A549 (cell line): ENCODE data around the gene MAP3K4. TPM values are rescaled to one million over a fixed set of nuclear protein-coding genes. Genes with fewer than 3 reads are reported as not detected.

ENCODE experiments used
- ATAC-seq, 2 experiments: fragments of 200-7000 bp in 1 of 2; fragments of >200 bp in 1 of 2; cut with Nextera tagmentation in 1 of 2; cut with Tn5 transposase in 1 of 2; 3 replicates each; pipeline versions ENCODE4 v1.8.0 to v1.9.1; 2018 to 2020; ENCODE audit warnings: mild to moderate bottlenecking in 1 of 2, moderate library complexity in 1 of 2
- CTCF ChIA-PET: fragments of 300-600 bp; sonication (Branson Sonifier 250); formaldehyde crosslinking; extraction: SDS; loops from one replicate; lab custom pipeline; 2021; ENCODE audit warnings: antibody characterized with exemption, inconsistent platforms; lab: Yijun Ruan, JAX
- POLR2A ChIA-PET: fragments of 350-600 bp; formaldehyde crosslinking; extraction: SDS; loops from one replicate; lab custom pipeline; 2021; ENCODE audit warnings: antibody characterized with exemption, inconsistent platforms; lab: Yijun Ruan, JAX
- DNase-seq, 2 experiments: peaks; one replicate each; pipeline versions ENCODE4 v3.0.0 to v3.0.0-alpha.2; 2011 to 2016; ENCODE audit warnings: low read depth in 1 of 2, low spot score in 1 of 2
- FAIRE-seq: peaks from 2 replicates; lab custom pipeline; 2011; peaks lifted over from hg19 to GRCh38; lab: Jason Lieb, UNC
- H3K27ac ChIP-seq, 2 experiments: fragments of >200 bp; sonication (Bioruptor Twin); formaldehyde crosslinking; 3 replicates each; pipeline ENCODE4 v1.5.1; 2016 to 2017
- H3K4me1 ChIP-seq: fragments of >200 bp; sonication (Bioruptor Twin); formaldehyde crosslinking; 3 replicates; pipeline ENCODE4 v1.6.1; 2016
- H3K4me2 ChIP-seq: fragments of >200 bp; sonication (Bioruptor Twin); formaldehyde crosslinking; 3 replicates; pipeline ENCODE4 v1.6.1; 2016
- H3K4me3 ChIP-seq: fragments of >200 bp; sonication (Bioruptor Twin); formaldehyde crosslinking; 3 replicates; pipeline ENCODE4 v1.5.1; 2016
- H3K9me3 ChIP-seq: fragments of >200 bp; sonication (Bioruptor Twin); formaldehyde crosslinking; 3 replicates; pipeline ENCODE4 v1.6.1; 2016
- CBX2 ChIP-seq: fragments of 200-600 bp; sonication (generic); IDR thresholded peaks from 2 replicates; pipeline ENCODE4 v1.6.1; 2016; ENCODE audit warnings: low read depth, mild to moderate bottlenecking, borderline replicate concordance
- CBX8 ChIP-seq: fragments of 200-600 bp; sonication (generic); IDR thresholded peaks from 2 replicates; pipeline ENCODE4 v1.6.1; 2016
- CTCF ChIP-seq: fragments of >200 bp; sonication (Bioruptor Twin); formaldehyde crosslinking; IDR thresholded peaks from 3 replicates; pipeline ENCODE4 v1.5.1; 2016
- E2F6 ChIP-seq: IDR thresholded peaks from 2 replicates; pipeline ENCODE4 v1.6.1; 2012; ENCODE audit warnings: low read depth, borderline replicate concordance
- EHF ChIP-seq: fragments of 250-450 bp; sonication (Bioruptor Pico); IDR thresholded peaks from 2 replicates; pipeline ENCODE4 v1.5.0; 2020; ENCODE audit warnings: mild to moderate bottlenecking
- ELK1 ChIP-seq: fragments of 150-350 bp; IDR thresholded peaks from 2 replicates; pipeline ENCODE4 v1.6.1; 2014; ENCODE audit warnings: low read depth, mild to moderate bottlenecking, low read length
- FOSB ChIP-seq: fragments of 250-450 bp; sonication (Bioruptor Pico); IDR thresholded peaks from 2 replicates; pipeline ENCODE4 v1.5.0; 2020; ENCODE audit warnings: mild to moderate bottlenecking, moderate library complexity
- HDAC2 ChIP-seq: fragments of 200-600 bp; sonication (generic); IDR thresholded peaks from 2 replicates; pipeline ENCODE4 v1.6.1; 2016
- HEYL ChIP-seq: fragments of 250-450 bp; sonication (Bioruptor Pico); IDR thresholded peaks from 2 replicates; pipeline ENCODE4 v1.8.0; 2021; ENCODE audit warnings: mild to moderate bottlenecking, moderate library complexity
- HMGXB4 ChIP-seq: fragments of 250-450 bp; sonication (Bioruptor Pico); IDR thresholded peaks from 2 replicates; pipeline ENCODE4 v1.5.0; 2021; ENCODE audit warnings: mild to moderate bottlenecking, moderate library complexity, borderline replicate concordance
- HOXA7 ChIP-seq: fragments of 250-450 bp; sonication (Bioruptor Pico); IDR thresholded peaks from 2 replicates; pipeline ENCODE4 v1.5.0; 2020; ENCODE audit warnings: mild to moderate bottlenecking, moderate library complexity
- HOXB13 ChIP-seq: fragments of 250-450 bp; sonication (Bioruptor Pico); IDR thresholded peaks from 2 replicates; pipeline ENCODE4 v1.5.0; 2020; ENCODE audit warnings: low read depth, mild to moderate bottlenecking, moderate library complexity
- HOXB5 ChIP-seq: fragments of 250-450 bp; sonication (Bioruptor Pico); IDR thresholded peaks from 2 replicates; pipeline ENCODE4 v1.5.0; 2020; ENCODE audit warnings: mild to moderate bottlenecking, moderate library complexity
- MAX ChIP-seq: IDR thresholded peaks from 2 replicates; pipeline ENCODE4 v1.6.1; 2012
- MAZ ChIP-seq: fragments of 150-350 bp; IDR thresholded peaks from 2 replicates; pipeline ENCODE4 v1.6.1; 2014; ENCODE audit warnings: antibody characterized with exemption, low read depth, low read length, borderline replicate concordance
- PHF8 ChIP-seq: fragments of 200-600 bp; sonication (generic); IDR thresholded peaks from 2 replicates; pipeline ENCODE4 v1.6.1; 2016; ENCODE audit warnings: low read depth, mild to moderate bottlenecking, antibody characterized with exemption, moderate library complexity, borderline replicate concordance
- POLR2A ChIP-seq: IDR thresholded peaks from 2 replicates; pipeline ENCODE4 v1.6.1; 2012; ENCODE audit warnings: mild to moderate bottlenecking, low read length
- POLR2AphosphoS2 ChIP-seq: conservative IDR thresholded peaks from 2 replicates; pipeline ENCODE4 v1.6.1; 2012; ENCODE audit warnings: low read length, improper control_type of control experiment, inconsistent platforms
- RCOR1 ChIP-seq: fragments of 150-350 bp; IDR thresholded peaks from 2 replicates; pipeline ENCODE4 v1.6.1; 2014; ENCODE audit warnings: antibody characterized with exemption, low read length, low read depth
- RFX5 ChIP-seq: fragments of 450-650 bp; IDR thresholded peaks from 2 replicates; pipeline ENCODE4 v1.7.1; 2014; ENCODE audit warnings: antibody characterized with exemption, mild to moderate bottlenecking, moderate library complexity
- TFCP2L1 ChIP-seq: fragments of 250-450 bp; sonication (Bioruptor Pico); IDR thresholded peaks from 2 replicates; pipeline ENCODE4 v1.5.0; 2021; ENCODE audit warnings: mild to moderate bottlenecking
- ZC3H11A ChIP-seq: fragments of 450-650 bp; IDR thresholded peaks from 2 replicates; pipeline ENCODE4 v1.6.1; 2014; ENCODE audit warnings: antibody characterized with exemption, mild to moderate bottlenecking
- WGBS: methylation state at CpG from one replicate; pipeline ENCODE4 v1.1.6; 2017; ENCODE audit errors: missing lambda C conversion rate; 5-methylcytosine and 5-hydroxymethylcytosine counted together
- polyA plus RNA-seq, 4 experiments: library from polyadenylated mRNA; depleted of rRNA in 3 of 4; stranded (reverse); fragments of >200 nt; fragmentation: RNase III in 1 of 4; extraction: RNeasy Plus Mini Kit Qiagen cat#74134 plus additional on column Dnase treatment in 1 of 4; gene quantifications; 2 replicates in 3 of 4; 3 replicates in 1 of 4; pipeline ENCODE4 v1.2.3, GENCODE V29; 2011 to 2017
- TF ChIP-seq, protein P1 (sequence below): fragments of 250-450 bp; sonication (Bioruptor Pico); IDR thresholded peaks from 2 replicates; pipeline ENCODE4 v1.5.0; 2020; ENCODE audit warnings: low read depth, mild to moderate bottlenecking, moderate library complexity
- TF ChIP-seq, protein P2 (sequence below): fragments of 200-600 bp; sonication (generic); IDR thresholded peaks from 2 replicates; pipeline ENCODE4 v1.6.1; 2016; ENCODE audit warnings: antibody characterized with exemption, mild to moderate bottlenecking, moderate library complexity

The MAP3K4 gene
- polyA plus RNA-seq, 2 of the 4 experiments (the other 2 are of a cell fraction): 7.3 to 13.4 TPM

GRCh38 chr6:161137320-161137719 lies 145.8 kb downstream of the MAP3K4 start:
- no peak overlapping the region for H3K27ac ChIP-seq
- WGBS: 90% methylated on average over 11 of the region's 11 CpGs
- FAIRE-seq (no peak), ATAC-seq (0 out of 6 replicates have a peak, but pooled peaks of 1 of the 2 experiments have one; percentile 19), DNase-seq (no peak)
- no peaks in the 10 kb centered on the region for H3K4me1 ChIP-seq
- ChIA-PET CTCF (no interaction called here), POLR2A (no interaction called here)
- H3K4me2 ChIP-seq: no peak overlapping the region
- no peak overlapping the region for H3K4me3 ChIP-seq
- TF ChIP-seq CBX2 (no peak), HEYL (CRISPR knock-in tag) (no peak), CTCF (no peak), POLR2A (no peak), HDAC2 (no peak), HOXB5 (CRISPR knock-in tag) (no peak), HOXA7 (CRISPR knock-in tag) (no peak), HOXB13 (no peak), HMGXB4 (CRISPR knock-in tag) (no peak), ZC3H11A (no peak), EHF (CRISPR knock-in tag) (no peak), E2F6 (no peak), MAX (no peak), RFX5 (no peak), CBX8 (no peak)
- TF ChIP-seq, protein P1, sequence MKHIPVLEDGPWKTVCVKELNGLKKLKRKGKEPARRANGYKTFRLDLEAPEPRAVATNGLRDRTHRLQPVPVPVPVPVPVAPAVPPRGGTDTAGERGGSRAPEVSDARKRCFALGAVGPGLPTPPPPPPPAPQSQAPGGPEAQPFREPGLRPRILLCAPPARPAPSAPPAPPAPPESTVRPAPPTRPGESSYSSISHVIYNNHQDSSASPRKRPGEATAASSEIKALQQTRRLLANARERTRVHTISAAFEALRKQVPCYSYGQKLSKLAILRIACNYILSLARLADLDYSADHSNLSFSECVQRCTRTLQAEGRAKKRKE (CRISPR knock-in tag): no peak
- TF ChIP-seq, protein P2, sequence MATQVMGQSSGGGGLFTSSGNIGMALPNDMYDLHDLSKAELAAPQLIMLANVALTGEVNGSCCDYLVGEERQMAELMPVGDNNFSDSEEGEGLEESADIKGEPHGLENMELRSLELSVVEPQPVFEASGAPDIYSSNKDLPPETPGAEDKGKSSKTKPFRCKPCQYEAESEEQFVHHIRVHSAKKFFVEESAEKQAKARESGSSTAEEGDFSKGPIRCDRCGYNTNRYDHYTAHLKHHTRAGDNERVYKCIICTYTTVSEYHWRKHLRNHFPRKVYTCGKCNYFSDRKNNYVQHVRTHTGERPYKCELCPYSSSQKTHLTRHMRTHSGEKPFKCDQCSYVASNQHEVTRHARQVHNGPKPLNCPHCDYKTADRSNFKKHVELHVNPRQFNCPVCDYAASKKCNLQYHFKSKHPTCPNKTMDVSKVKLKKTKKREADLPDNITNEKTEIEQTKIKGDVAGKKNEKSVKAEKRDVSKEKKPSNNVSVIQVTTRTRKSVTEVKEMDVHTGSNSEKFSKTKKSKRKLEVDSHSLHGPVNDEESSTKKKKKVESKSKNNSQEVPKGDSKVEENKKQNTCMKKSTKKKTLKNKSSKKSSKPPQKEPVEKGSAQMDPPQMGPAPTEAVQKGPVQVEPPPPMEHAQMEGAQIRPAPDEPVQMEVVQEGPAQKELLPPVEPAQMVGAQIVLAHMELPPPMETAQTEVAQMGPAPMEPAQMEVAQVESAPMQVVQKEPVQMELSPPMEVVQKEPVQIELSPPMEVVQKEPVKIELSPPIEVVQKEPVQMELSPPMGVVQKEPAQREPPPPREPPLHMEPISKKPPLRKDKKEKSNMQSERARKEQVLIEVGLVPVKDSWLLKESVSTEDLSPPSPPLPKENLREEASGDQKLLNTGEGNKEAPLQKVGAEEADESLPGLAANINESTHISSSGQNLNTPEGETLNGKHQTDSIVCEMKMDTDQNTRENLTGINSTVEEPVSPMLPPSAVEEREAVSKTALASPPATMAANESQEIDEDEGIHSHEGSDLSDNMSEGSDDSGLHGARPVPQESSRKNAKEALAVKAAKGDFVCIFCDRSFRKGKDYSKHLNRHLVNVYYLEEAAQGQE: no peak
- H3K9me3 ChIP-seq: no peaks in the 10 kb centered on the region

GRCh38 chr6:161137839-161138542 lies 146.4 kb downstream of the MAP3K4 start:
- Histone ChIP-seq H3K4me3 (no peak overlapping the region), H3K4me2 (no peak overlapping the region), H3K9me3 (no peaks in the 10 kb centered on the region), H3K4me1 (no peaks in the 10 kb centered on the region), H3K27ac (no peak overlapping the region)
- no peak for ATAC-seq
- FAIRE-seq: no peak
- CTCF ChIA-PET: interaction anchor here (1.2 kb wide), 1 partner anchor 18 kb away, joined by 4 read pairs; no protein-coding TSS in a partner anchor
- 95% methylated on average over 8 of the region's 12 CpGs for WGBS
- TF ChIP-seq, protein P1 (CRISPR knock-in tag): no peak
- TF ChIP-seq HDAC2 (no peak), RCOR1 (no peak), ELK1 (no peak), POLR2AphosphoS2 (no peak), RFX5 (no peak), MAX (no peak), HOXB13 (no peak), TFCP2L1 (CRISPR knock-in tag) (no peak), MAZ (no peak), CBX8 (no peak), EHF (CRISPR knock-in tag) (no peak), PHF8 (no peak), FOSB (CRISPR knock-in tag) (no peak)
- POLR2A ChIA-PET: no interaction called here
- no peak for DNase-seq
